CD4-positive, alpha-beta memory T cell (primary cell): ENCODE measurements around the gene PGGHG. TPM values are rescaled to one million over a fixed set of nuclear protein-coding genes. Genes with fewer than 3 reads are reported as not detected.

Source experiments
- CTCF ChIA-PET: fragments of 350-600 bp; sonication (Branson Sonifier 250); formaldehyde crosslinking; loops from one replicate; lab custom pipeline; 2021; ENCODE audit warnings: inconsistent platforms; ENCODE audit not compliant: partially characterized antibody; lab: Charles Lee
- POLR2A ChIA-PET: fragments of 350-600 bp; sonication (Branson Sonifier 250); formaldehyde crosslinking; loops from one replicate; lab custom pipeline; 2021; ENCODE audit not compliant: partially characterized antibody; lab: Charles Lee
- DNase-seq, 5 donors: peaks; one replicate each; pipeline versions ENCODE4 v3.0.0 to v3.0.0-alpha.2; 2020 to 2022; ENCODE audit warnings: mixed read lengths in 1 of 5
- H3K27ac ChIP-seq: one replicate; pipeline ENCODE4 v1.7.0; 2013; ENCODE audit warnings: low read depth, low read length
- H3K27me3 ChIP-seq: 2 replicates; pipeline ENCODE4 v1.7.0; 2013; ENCODE audit warnings: mild to moderate bottlenecking, low read length, moderate library complexity; ENCODE audit not compliant: insufficient read depth
- H3K36me3 ChIP-seq: 2 replicates; pipeline ENCODE4 v1.7.0; 2013; ENCODE audit warnings: mild to moderate bottlenecking, low read length, moderate library complexity; ENCODE audit not compliant: insufficient read depth
- H3K4me1 ChIP-seq: 2 replicates; pipeline ENCODE4 v1.7.0; 2013; ENCODE audit warnings: mild to moderate bottlenecking, low read length, moderate library complexity; ENCODE audit not compliant: insufficient read depth
- H3K4me3 ChIP-seq, 2 donors: one replicate each; pipeline ENCODE4 v1.7.0; 2013; ENCODE audit warnings: low read length in 2 of 2, mild to moderate bottlenecking in 1 of 2
- H3K9me3 ChIP-seq, 2 donors: one replicate each; pipeline ENCODE4 v1.7.0; 2013; ENCODE audit warnings: low read length in 2 of 2, control low read depth in 1 of 2; ENCODE audit not compliant: control insufficient read depth in 1 of 2
- H3K27ac Mint-ChIP-seq, 7 donors: one replicate each; pipeline ENCODE4 v1.8.0; 2020 to 2021; ENCODE audit warnings: mixed read lengths in 7 of 7, mild to moderate bottlenecking in 6 of 7, inconsistent platforms in 3 of 7, moderate library complexity in 3 of 7
- H3K27me3 Mint-ChIP-seq, 2 donors: one replicate each; pipeline ENCODE4 v1.8.0; 2020 to 2021; ENCODE audit warnings: mixed read lengths in 2 of 2
- H3K36me3 Mint-ChIP-seq, 2 donors: one replicate each; pipeline ENCODE4 v1.8.0; 2020 to 2021; ENCODE audit warnings: mixed read lengths in 2 of 2, inconsistent platforms in 1 of 2, mild to moderate bottlenecking in 1 of 2
- H3K4me1 Mint-ChIP-seq, 4 donors: one replicate each; pipeline ENCODE4 v1.8.0; 2020 to 2021; ENCODE audit warnings: mixed read lengths in 4 of 4, mild to moderate bottlenecking in 1 of 4
- H3K4me3 Mint-ChIP-seq, 8 donors: one replicate each; pipeline ENCODE4 v1.8.0; 2020 to 2021; ENCODE audit warnings: mixed read lengths in 8 of 8, mild to moderate bottlenecking in 7 of 8, moderate library complexity in 6 of 8, inconsistent platforms in 3 of 8
- H3K9me3 Mint-ChIP-seq, 8 donors: one replicate each; pipeline ENCODE4 v1.8.0; 2020 to 2021; ENCODE audit warnings: mixed read lengths in 8 of 8, mild to moderate bottlenecking in 5 of 8, inconsistent platforms in 3 of 8, moderate library complexity in 1 of 8
- intact Hi-C: fragments of 100-400 bp; cut with micrococcal nuclease; formaldehyde crosslinking; loops from one replicate; pipeline ENCODE4 v1.15.1; 2023
- polyA plus RNA-seq, 2 donors: library from polyadenylated mRNA; unstranded; fragments of 300-500 nt; fragmentation: Illumina TruSeq; gene quantifications; one replicate each; pipeline ENCODE4 v1.2.3, GENCODE V29; 2021
- total RNA-seq, 2 experiments: library from RNA; stranded (reverse); gene quantifications; one replicate each; pipeline ENCODE4 v1.2.3, GENCODE V29; 2021

PGGHG gene
- 100 to 1,000 TPM; 304 TPM for total RNA-seq
- polyA plus RNA-seq = 1 to 10 TPM; 3.0 to 5.6 TPM

- Histone ChIP-seq H3K4me3 (peak within 1 kb of the TSS; percentile 83 to 95), H3K36me3 (peaks cover 8% of the 10 kb centered on the region), H3K27ac (peak within 1 kb of the TSS; percentile 96), H3K9me3 (no peaks in the 10 kb centered on the region), H3K4me1 (peaks cover 37% of the 10 kb centered on the region), H3K27me3 (no peaks in the 10 kb centered on the region)
- Mint-ChIP-seq H3K4me3 (peak within 1 kb of the TSS; percentile 88 to 99 (median 98)), H3K9me3 (no peaks in the 10 kb centered on the region), H3K27me3 (no peaks in the 10 kb centered on the region), H3K36me3 (peaks cover 4 to 27% of the 10 kb centered on the region in 2 donors), H3K27ac (peak within 1 kb of the TSS; percentile 95 to 100 (median 98)), H3K4me1 (peaks cover 12 to 49% (median 30%) of the 10 kb centered on the region in 4 donors)
- CTCF ChIA-PET = interaction anchor here (0.6 to 3.2 kb wide), 9 partner anchors 16 to 160 kb away, joined by 3 to 28 read pairs (median 4); partner anchors contain the start of gene IFITM2
- peak in 3 of 5 donors; percentile 49 to 60 (median 51) for DNase-seq
- intact Hi-C loops = loop anchor here (2.0 to 5.0 kb wide), 2 partner anchors 20 to 51 kb away; partner anchors contain the start of genes PSMD13 and SIRT3
- POLR2A ChIA-PET = interaction anchor here (1.0 to 14.3 kb wide), 22 partner anchors 8 to 520 kb away, joined by 3 to 549 read pairs (median 26); partner anchors contain the start of genes BET1L, IFITM1, IFITM2 and IFITM5
These were observed at the start of gene PGGHG for GRCh38 chr11:288478-289397. PGGHG (plus strand) TSS chr11:289126; CDS start chr11:289817, 691 bp downstream.

- Histone ChIP-seq H3K27ac (no peak overlapping the region), H3K27me3 (no peaks in the 10 kb centered on the region), H3K36me3 (peaks cover 41% of the 10 kb centered on the region), H3K4me1 (peaks cover 19% of the 10 kb centered on the region), H3K9me3 (no peaks in the 10 kb centered on the region), H3K4me3 (no peak overlapping the region)
- Mint-ChIP-seq H3K4me3 (peak overlapping the region in 1 of 8 donors; percentile 11), H3K27me3 (no peaks in the 10 kb centered on the region), H3K9me3 (no peaks in the 10 kb centered on the region), H3K27ac (peak overlapping the region in 4 of 7 donors; percentile 37 to 97 (median 56)), H3K36me3 (peaks cover 36 to 71% of the 10 kb centered on the region in 2 donors), H3K4me1 (peaks cover 32 to 66% (median 46%) of the 10 kb centered on the region in 4 donors)
- intact Hi-C loops = no loop called here
- POLR2A ChIA-PET = interaction anchor here (0.7 to 10.9 kb wide), 4 partner anchors 11 to 167 kb away, joined by 3 to 144 read pairs (median 3); partner anchors contain the start of genes BET1L and RIC8A
- DNase-seq = no peak
- CTCF ChIA-PET = interaction anchor here (1.3 to 3.5 kb wide), 2 partner anchors 9 to 11 kb away, joined by 3 to 20 read pairs; no protein-coding TSS in a partner anchor
These were observed 48.6 kb upstream of the PGGHG start for GRCh38 chr11:240315-240714.

- Histone ChIP-seq H3K27me3 (no peaks in the 10 kb centered on the region), H3K4me1 (peaks cover 14% of the 10 kb centered on the region), H3K4me3 (no peak overlapping the region), H3K27ac (no peak overlapping the region), H3K9me3 (no peaks in the 10 kb centered on the region), H3K36me3 (peaks cover 50% of the 10 kb centered on the region)
- DNase-seq = no peak
- Mint-ChIP-seq H3K27ac (peak overlapping the region in 6 of 7 donors; percentile 31 to 77 (median 55)), H3K27me3 (no peaks in the 10 kb centered on the region), H3K4me1 (peaks cover 28 to 55% (median 41%) of the 10 kb centered on the region in 4 donors), H3K4me3 (peak overlapping the region in 1 of 8 donors; percentile 0), H3K36me3 (peaks cover 47 to 77% of the 10 kb centered on the region in 2 donors), H3K9me3 (no peaks in the 10 kb centered on the region)
- intact Hi-C loops = no loop called here
- POLR2A ChIA-PET = interaction anchor here (0.9 to 10.9 kb wide), 3 partner anchors 9 to 38 kb away, joined by 3 to 144 read pairs (median 3); partner anchors contain the start of genes BET1L and RIC8A
- CTCF ChIA-PET = interaction anchor here (3.5 kb wide), 1 partner anchor 10 kb away, joined by 20 read pairs; no protein-coding TSS in a partner anchor
These were observed 47.3 kb upstream of the PGGHG start for GRCh38 chr11:241634-242033.

- Mint-ChIP-seq H3K36me3 (peaks cover 72 to 82% of the 10 kb centered on the region in 2 donors), H3K9me3 (no peaks in the 10 kb centered on the region), H3K27me3 (no peaks in the 10 kb centered on the region), H3K27ac (no peak overlapping the region), H3K4me1 (peaks cover 18 to 28% (median 25%) of the 10 kb centered on the region in 4 donors), H3K4me3 (no peak overlapping the region)
- ChIA-PET POLR2A (interaction anchor here (1.0 kb wide), 1 partner anchor 24 kb away, joined by 3 read pairs; no protein-coding TSS in a partner anchor), CTCF (interaction anchor here (0.9 to 1.7 kb wide), 2 partner anchors 95 to 120 kb away, joined by 4 to 6 read pairs; no protein-coding TSS in a partner anchor)
- H3K9me3 ChIP-seq = no peaks in the 10 kb centered on the region
- no peak overlapping the region for H3K4me3 ChIP-seq
- DNase-seq = no peak
- intact Hi-C loops = no loop called here
- H3K4me1 ChIP-seq = no peaks in the 10 kb centered on the region
- no peak overlapping the region for H3K27ac ChIP-seq
- H3K36me3 ChIP-seq = peaks cover 65% of the 10 kb centered on the region
- no peaks in the 10 kb centered on the region for H3K27me3 ChIP-seq
These were observed 44.5 kb upstream of the PGGHG start for GRCh38 chr11:244376-244775.

GRCh38 chr11:249062-249461 is 39.9 kb upstream of the PGGHG start:
- ChIA-PET POLR2A (interaction anchor here (0.9 to 1.4 kb wide), 3 partner anchors 12 to 49 kb away, joined by 3 to 5 read pairs (median 5); partner anchors contain the start of gene PSMD13), CTCF (interaction anchor here (1.3 to 6.7 kb wide), 10 partner anchors 10 to 199 kb away, joined by 3 to 81 read pairs (median 10); partner anchors contain the start of gene NLRP6)
- no peak overlapping the region for H3K4me3 Mint-ChIP-seq
- H3K9me3 Mint-ChIP-seq = no peaks in the 10 kb centered on the region
- Histone ChIP-seq H3K4me1 (peaks cover 5% of the 10 kb centered on the region), H3K36me3 (peaks cover 66% of the 10 kb centered on the region), H3K9me3 (no peaks in the 10 kb centered on the region), H3K4me3 (no peak overlapping the region), H3K27ac (no peak overlapping the region), H3K27me3 (no peaks in the 10 kb centered on the region)
- H3K27me3 Mint-ChIP-seq = no peaks in the 10 kb centered on the region
- peaks cover 71 to 83% of the 10 kb centered on the region in 2 donors for H3K36me3 Mint-ChIP-seq
- peak overlapping the region in 5 of 7 donors; percentile 37 to 86 (median 52) for H3K27ac Mint-ChIP-seq
- intact Hi-C loops = no loop called here
- no peak for DNase-seq
- peaks cover 6 to 13% (median 8%) of the 10 kb centered on the region in 4 donors for H3K4me1 Mint-ChIP-seq

GRCh38 chr11:250274-250673 is 38.7 kb upstream of the PGGHG start:
- Histone ChIP-seq H3K4me3 (no peak overlapping the region), H3K4me1 (peaks cover 5% of the 10 kb centered on the region), H3K27me3 (no peaks in the 10 kb centered on the region), H3K9me3 (no peaks in the 10 kb centered on the region), H3K36me3 (peaks cover 56% of the 10 kb centered on the region), H3K27ac (peak overlapping the region; percentile 8)
- H3K27me3 Mint-ChIP-seq = no peaks in the 10 kb centered on the region
- intact Hi-C loops = loop anchor here (1.0 to 2.0 kb wide), 5 partner anchors 19 to 201 kb away; partner anchors contain the start of genes IFITM1 and PTDSS2
- peaks cover 6 to 11% (median 8%) of the 10 kb centered on the region in 4 donors for H3K4me1 Mint-ChIP-seq
- H3K27ac Mint-ChIP-seq = peak overlapping the region in 4 of 7 donors; percentile 71 to 82 (median 80)
- no peaks in the 10 kb centered on the region for H3K9me3 Mint-ChIP-seq
- CTCF ChIA-PET = interaction anchor here (0.7 to 6.7 kb wide), 37 partner anchors 9 to 270 kb away, joined by 3 to 81 read pairs (median 9); partner anchors contain the start of genes BET1L, NLRP6, PGGHG and PSMD13
- H3K36me3 Mint-ChIP-seq = peaks cover 64 to 77% of the 10 kb centered on the region in 2 donors
- no peak for DNase-seq
- H3K4me3 Mint-ChIP-seq = no peak overlapping the region
- POLR2A ChIA-PET = interaction anchor here (0.7 to 3.1 kb wide), 18 partner anchors 8 to 200 kb away, joined by 3 to 45 read pairs (median 8); partner anchors contain the start of genes BET1L, IFITM1, IFITM5 and NLRP6
